Chondrocyte (in vitro differentiated cells): Measurements from ENCODE around the gene USP36. TPM values are rescaled to one million over a fixed set of nuclear protein-coding genes. Genes with fewer than 3 reads are reported as not detected.

Experiments used
- DNase-seq: peaks from one replicate; pipeline ENCODE4 v3.0.0; 2021; ENCODE audit warnings: mixed read lengths, low spot score
- H3K27ac Mint-ChIP-seq: one replicate; pipeline ENCODE4 v1.8.0; 2021; ENCODE audit warnings: mild to moderate bottlenecking, moderate library complexity, mixed read lengths; ENCODE audit not compliant: unreplicated experiment
- H3K27me3 Mint-ChIP-seq: 2 replicates; pipeline ENCODE4 v1.8.0; 2021; ENCODE audit warnings: low read depth, mixed read lengths
- H3K36me3 Mint-ChIP-seq: 2 replicates; pipeline ENCODE4 v1.8.0; 2021; ENCODE audit warnings: low read depth, mixed read lengths
- H3K4me1 Mint-ChIP-seq: 2 replicates; pipeline ENCODE4 v1.8.0; 2021; ENCODE audit warnings: low read depth, mild to moderate bottlenecking, mixed read lengths
- H3K4me3 Mint-ChIP-seq: one replicate; pipeline ENCODE4 v1.8.0; 2021; ENCODE audit warnings: mild to moderate bottlenecking, moderate library complexity, mixed read lengths; ENCODE audit not compliant: unreplicated experiment
- H3K9me3 Mint-ChIP-seq: 2 replicates; pipeline ENCODE4 v1.8.0; 2021; ENCODE audit warnings: low read depth, mixed read lengths
- CTCF ChIP-seq: fragments of 200-600 bp; sonication (generic); IDR thresholded peaks from 2 replicates; pipeline ENCODE4 v1.5.0; 2021; ENCODE audit warnings: antibody characterized with exemption, mild to moderate bottlenecking, moderate library complexity
- total RNA-seq: library from RNA; stranded (reverse); gene quantifications from 3 replicates; pipeline ENCODE4 v1.2.1, GENCODE V29; 2021

Gene USP36
- total RNA-seq, 1 donor from 2014 or later = 45.1 TPM

- Mint-ChIP-seq H3K27me3 (no peaks in the 10 kb centered on the region), H3K9me3 (no peaks in the 10 kb centered on the region), H3K36me3 (no peaks in the 10 kb centered on the region), H3K27ac (no peak overlapping the region), H3K4me3 (no peak overlapping the region), H3K4me1 (peaks cover 41% of the 10 kb centered on the region)
- no peak for TF ChIP-seq CTCF
- DNase-seq = no peak
Observed at GRCh38 chr17:78771758-78772382, 68.7 kb downstream of the USP36 start.

GRCh38 chr17:78769196-78769773 lies 71.3 kb downstream of the USP36 start:
- no peak overlapping the region for H3K4me3 Mint-ChIP-seq
- no peaks in the 10 kb centered on the region for H3K9me3 Mint-ChIP-seq
- no peaks in the 10 kb centered on the region for H3K27me3 Mint-ChIP-seq
- TF ChIP-seq CTCF = no peak
- H3K36me3 Mint-ChIP-seq = no peaks in the 10 kb centered on the region
- H3K27ac Mint-ChIP-seq = no peak overlapping the region
- no peak for DNase-seq
- H3K4me1 Mint-ChIP-seq = peaks cover 22% of the 10 kb centered on the region

- Mint-ChIP-seq H3K27ac (no peak overlapping the region), H3K4me3 (no peak overlapping the region), H3K9me3 (no peaks in the 10 kb centered on the region), H3K27me3 (no peaks in the 10 kb centered on the region), H3K4me1 (peaks cover 21% of the 10 kb centered on the region), H3K36me3 (no peaks in the 10 kb centered on the region)
- no peak for DNase-seq
- TF ChIP-seq CTCF = no peak
Observed at GRCh38 chr17:78767806-78768205, 72.8 kb downstream of the USP36 start.

GRCh38 chr17:78766743-78767294 lies 73.8 kb downstream of the USP36 start:
- Mint-ChIP-seq H3K4me3 (no peak overlapping the region), H3K4me1 (peaks cover 19% of the 10 kb centered on the region), H3K36me3 (no peaks in the 10 kb centered on the region), H3K27me3 (no peaks in the 10 kb centered on the region), H3K9me3 (no peaks in the 10 kb centered on the region), H3K27ac (no peak overlapping the region)
- DNase-seq = no peak
- TF ChIP-seq CTCF = no peak

GRCh38 chr17:78766225-78766624 lies 74.4 kb downstream of the USP36 start:
- H3K4me1 Mint-ChIP-seq = peaks cover 19% of the 10 kb centered on the region
- DNase-seq = no peak
- H3K36me3 Mint-ChIP-seq = no peaks in the 10 kb centered on the region
- no peak overlapping the region for H3K4me3 Mint-ChIP-seq
- H3K9me3 Mint-ChIP-seq = no peaks in the 10 kb centered on the region
- no peaks in the 10 kb centered on the region for H3K27me3 Mint-ChIP-seq
- no peak overlapping the region for H3K27ac Mint-ChIP-seq
- TF ChIP-seq CTCF = no peak
